Activated CD4-positive, alpha-beta T cell treated with anti-CD3 and anti-CD28 coated beads for 48 hours (primary cell): ENCODE data around the gene ADGRF5.

Experiments used
- DNase-seq: peaks from one replicate; pipeline ENCODE4 v3.0.0-alpha.2; 2020

The ADGRF5 gene, protein sequence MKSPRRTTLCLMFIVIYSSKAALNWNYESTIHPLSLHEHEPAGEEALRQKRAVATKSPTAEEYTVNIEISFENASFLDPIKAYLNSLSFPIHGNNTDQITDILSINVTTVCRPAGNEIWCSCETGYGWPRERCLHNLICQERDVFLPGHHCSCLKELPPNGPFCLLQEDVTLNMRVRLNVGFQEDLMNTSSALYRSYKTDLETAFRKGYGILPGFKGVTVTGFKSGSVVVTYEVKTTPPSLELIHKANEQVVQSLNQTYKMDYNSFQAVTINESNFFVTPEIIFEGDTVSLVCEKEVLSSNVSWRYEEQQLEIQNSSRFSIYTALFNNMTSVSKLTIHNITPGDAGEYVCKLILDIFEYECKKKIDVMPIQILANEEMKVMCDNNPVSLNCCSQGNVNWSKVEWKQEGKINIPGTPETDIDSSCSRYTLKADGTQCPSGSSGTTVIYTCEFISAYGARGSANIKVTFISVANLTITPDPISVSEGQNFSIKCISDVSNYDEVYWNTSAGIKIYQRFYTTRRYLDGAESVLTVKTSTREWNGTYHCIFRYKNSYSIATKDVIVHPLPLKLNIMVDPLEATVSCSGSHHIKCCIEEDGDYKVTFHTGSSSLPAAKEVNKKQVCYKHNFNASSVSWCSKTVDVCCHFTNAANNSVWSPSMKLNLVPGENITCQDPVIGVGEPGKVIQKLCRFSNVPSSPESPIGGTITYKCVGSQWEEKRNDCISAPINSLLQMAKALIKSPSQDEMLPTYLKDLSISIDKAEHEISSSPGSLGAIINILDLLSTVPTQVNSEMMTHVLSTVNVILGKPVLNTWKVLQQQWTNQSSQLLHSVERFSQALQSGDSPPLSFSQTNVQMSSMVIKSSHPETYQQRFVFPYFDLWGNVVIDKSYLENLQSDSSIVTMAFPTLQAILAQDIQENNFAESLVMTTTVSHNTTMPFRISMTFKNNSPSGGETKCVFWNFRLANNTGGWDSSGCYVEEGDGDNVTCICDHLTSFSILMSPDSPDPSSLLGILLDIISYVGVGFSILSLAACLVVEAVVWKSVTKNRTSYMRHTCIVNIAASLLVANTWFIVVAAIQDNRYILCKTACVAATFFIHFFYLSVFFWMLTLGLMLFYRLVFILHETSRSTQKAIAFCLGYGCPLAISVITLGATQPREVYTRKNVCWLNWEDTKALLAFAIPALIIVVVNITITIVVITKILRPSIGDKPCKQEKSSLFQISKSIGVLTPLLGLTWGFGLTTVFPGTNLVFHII (N-terminal part only)

DNA sequence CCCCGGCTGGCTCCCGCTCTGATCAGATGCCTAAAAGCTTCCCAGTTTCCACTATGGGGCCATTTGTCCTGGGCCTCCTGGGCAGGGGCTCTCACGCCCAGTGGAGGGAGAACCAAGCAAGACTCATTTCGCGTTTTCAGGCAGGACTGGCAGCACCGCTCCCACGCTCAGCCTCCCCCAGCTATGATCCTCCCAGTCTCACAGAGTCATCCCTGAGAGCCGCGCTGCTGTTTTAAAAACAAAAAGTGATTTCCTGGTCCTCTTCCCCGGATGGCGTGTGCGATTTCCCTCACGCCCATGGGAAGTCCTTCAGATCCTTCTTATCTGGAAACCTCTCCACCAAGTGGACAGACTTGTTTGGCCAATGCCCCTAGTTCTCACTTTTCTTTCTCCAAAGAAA, at the start of gene ADGRF5:
TSS of gene ADGRF5 (minus strand) at position 208 of the 400 bp plus-strand sequence. CDS start 15,176 bp downstream, outside the sequence.
- no peak for DNase-seq

DNA sequence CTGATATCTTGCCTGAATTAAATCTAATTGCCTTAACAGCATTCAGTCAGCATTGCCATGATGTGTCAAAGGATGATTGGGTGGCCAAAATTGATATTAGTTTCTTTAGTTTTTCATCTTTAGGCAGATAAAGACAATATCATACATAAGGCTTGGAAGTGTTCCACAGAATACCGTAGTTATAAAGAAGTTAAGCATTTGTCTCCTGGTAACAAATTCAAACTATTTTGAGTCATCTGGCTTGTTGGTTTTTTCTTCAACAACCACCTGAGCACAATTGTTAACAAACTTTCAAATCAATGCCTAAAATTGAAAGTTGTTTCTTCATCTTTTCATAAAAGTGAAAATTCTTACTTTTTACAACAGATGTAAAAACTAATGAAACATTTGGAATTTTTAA, 47.5 kb upstream of the ADGRF5 start:
- no peak for DNase-seq

DNA sequence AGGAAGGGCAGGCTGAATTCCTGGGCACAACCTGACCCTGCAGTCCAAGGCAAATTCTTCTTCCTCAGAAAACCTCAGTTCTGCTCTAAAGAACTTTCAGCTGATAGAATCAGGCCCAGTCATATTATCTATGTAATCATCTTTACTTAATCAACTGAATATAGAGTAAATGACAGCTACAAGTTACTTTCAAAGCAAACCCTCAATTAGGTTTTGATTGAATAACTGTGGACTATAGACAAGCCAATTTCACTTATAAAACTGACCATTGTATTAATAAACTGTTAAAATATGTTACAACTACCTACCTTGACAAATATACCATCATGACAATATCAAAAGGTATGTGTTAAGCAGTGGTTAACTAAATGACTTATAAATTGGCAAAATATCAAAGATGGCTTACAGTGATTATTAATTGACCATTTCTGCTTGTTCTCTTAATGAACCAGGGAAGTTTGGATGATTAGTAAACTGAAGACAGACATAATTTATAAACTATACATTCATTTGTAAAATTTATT, 46.1 kb upstream of the ADGRF5 start:
- no peak for DNase-seq

DNA sequence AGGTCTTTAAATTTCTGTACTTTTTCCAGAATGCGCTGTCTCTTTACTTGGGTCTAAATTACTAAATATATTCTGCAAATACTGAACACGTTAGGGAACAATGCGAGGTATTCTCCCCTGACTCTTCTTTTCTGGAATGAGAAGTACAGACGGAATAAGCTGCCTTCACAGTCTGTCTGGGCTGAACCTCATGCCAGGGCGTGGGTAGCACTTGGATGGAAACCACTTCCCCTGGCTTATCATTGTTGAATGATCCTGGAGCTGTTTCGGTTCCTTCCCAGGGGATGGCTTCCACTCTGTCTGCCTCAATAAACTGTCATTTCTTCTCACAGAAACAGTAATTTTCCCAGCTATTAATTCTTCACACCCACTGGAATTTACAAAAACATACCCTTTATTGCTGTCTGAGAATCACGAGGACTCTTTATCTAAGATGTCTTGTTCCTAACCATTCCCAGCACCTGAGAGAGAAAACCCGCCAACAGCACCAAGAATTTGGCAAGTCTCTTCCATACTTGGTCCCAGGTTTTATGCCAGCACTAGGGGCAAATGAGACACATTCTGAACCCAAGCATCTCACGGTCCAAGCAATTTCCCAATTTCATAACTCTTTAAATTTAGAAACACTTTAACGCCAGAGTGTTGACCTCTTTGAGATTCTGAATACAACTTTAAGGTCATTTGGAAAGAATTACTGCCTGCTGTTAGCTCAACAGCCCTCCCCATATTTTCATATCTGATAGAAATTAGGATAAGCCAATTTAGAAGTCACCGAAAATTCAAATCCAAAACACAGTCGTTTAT, 43.2 kb upstream of the ADGRF5 start:
- DNase-seq: no peak

DNA sequence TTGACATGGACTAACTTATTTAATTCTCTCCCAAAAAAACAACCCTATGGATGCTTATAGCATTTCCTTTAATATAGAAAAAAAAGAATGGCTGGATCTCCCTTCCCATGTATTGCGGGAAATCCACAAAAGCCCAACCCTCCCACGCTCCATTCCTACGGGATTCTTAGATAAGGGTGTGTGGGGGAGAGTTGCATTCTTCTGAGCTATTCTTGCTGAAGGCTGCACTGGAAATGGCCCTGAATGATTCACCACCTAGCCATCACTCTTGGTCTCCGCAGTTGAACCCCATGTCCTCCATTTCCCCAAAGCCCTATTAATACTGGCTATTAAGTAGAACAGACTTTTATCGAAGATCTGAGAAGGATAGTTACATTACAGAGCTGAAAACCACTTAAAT, 41.9 kb upstream of the ADGRF5 start:
- no peak for DNase-seq

DNA sequence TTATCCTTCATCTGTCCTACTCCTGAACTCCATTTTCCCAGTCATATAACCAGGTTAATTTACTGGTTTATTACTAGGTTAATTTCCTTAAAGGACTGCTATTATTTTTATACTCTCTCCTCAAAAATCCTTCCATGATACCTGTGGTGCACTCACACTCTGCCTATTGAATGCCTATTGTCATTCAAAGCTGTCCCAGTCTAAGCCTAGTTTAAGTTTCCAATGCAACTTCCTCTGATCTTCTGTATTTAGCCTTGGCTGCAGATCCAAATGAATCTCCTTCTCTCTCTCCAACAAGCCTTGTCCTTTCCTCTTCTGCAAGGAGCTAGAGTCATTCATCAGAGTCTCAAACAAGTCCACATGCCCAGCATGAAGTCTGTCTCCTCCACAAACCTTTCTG, 41.3 kb upstream of the ADGRF5 start:
- no peak for DNase-seq

DNA sequence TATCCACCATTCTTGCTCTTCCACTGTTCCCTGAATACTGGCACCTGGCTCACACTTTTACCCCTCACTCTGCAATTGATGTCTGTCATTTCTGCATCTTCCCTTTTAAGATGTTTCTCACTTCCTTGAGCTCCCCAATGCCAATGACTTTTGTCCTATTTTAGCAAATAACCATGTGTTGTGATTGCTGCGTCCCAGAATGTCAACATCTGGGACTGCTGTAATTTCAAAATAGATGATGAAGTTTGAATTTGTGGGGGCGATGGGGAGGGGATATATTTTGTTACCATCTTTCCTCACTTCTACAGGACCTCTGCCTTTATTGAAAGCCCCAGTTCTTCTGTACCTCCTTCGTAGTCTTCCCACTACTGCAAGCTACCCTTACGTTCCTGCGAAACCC, 40.0 kb upstream of the ADGRF5 start:
- DNase-seq: no peak

DNA sequence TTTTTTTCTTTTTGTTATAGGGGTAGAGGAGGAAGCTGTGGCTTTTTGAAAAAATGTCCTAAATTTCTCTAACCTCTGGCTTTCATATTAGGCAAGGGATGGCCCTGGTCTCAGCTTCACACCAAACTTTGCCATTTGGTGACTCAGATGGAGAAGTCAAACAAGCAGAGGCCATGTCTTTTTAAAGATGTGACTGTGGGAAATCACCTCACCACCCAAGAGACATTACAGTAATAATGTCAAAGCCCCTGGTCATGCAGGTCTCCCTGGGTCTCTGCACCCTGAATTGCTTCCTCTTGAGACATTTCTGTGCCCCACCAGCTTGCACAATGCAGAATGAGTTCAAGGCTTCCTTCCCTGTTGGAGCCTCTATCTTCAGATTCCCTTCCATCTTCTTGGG, 39.5 kb upstream of the ADGRF5 start:
- no peak for DNase-seq

DNA sequence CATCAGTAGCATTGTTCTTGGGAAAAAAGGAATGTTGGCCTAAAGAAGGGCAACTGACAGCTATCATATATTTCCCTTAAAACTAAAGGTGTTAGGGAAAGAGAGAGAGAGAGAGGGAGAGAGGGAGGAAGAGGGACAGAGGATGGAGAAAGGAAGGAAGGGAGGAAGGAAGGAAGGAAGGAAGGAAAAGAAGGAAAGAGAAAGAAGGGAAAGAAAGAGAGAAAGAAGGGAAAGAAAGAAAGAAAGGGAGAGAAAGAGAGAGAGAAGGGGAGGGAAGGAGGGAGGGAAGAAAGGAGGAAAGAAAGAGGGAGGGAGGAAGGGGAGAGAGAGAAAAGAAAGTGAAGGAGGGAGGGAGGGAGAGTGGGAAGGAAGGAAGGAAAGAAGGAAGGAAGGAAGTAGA, 37.7 kb upstream of the ADGRF5 start:
- DNase-seq: no peak

DNA sequence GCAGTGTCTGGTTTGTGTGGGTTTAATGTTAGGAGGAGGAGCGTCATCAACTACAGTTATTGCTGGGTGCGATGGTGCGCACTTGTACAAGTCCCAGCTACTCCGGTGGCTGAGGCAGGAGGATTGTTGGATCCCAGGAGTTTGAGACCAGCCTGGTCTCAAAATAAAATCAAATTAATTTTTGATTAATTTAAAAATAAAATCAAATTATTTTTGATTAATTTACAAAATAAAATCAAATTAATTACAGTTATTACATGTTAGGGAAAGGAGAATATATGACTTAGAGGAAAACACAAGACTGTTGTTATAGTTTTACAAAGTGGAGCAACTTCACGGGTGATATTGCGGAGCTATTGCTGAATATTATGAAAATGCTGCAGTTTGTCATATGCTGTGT, 34.7 kb upstream of the ADGRF5 start:
- no peak for DNase-seq

DNA sequence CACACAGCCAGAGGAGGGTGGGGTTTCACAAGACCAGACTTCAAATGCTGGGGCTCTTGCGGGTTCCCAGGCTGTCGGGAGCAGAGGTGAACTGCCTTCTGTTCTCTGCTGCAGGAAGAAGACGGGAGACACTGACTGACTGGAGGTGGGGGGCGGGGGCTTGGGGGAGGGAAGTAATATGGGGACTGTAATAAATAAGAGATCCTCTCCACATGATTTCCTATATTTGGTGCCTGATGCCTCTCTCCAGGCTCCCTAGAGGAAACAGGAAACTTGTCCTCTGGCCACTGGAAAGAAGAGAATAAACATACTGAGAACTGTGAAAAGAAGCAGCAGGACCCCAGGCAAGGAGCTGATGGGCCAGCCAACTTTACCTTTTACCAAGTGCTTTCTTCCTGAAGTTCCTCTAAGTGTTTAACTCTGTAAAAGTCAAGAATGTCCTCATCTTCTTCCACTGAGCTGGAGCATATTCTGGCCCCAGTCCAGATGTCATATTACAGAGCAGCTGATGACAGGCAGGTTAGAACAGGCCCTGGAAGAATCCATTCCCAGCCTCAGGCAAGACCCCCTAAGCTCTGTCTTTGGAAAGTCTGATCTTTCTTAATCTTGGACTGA, 33.2 kb upstream of the ADGRF5 start:
- no peak for DNase-seq

DNA sequence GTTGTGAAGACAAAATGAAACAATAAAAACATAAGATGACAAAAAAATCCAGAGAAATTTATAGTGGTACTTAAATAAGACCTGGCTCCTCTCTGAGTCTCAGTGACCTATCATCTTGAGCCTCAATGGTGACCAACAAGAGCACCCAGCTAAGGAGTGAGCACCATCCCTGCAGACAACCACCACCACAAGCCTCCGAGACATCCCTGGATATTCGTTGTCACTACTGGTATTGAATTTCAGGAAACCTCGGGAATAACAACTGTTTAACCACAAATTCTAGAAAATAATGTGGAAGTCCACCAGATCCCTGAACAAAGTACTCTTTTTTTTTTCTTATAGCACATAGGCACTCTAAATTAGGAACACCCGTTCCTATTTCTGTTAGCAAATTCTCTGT, 32.2 kb upstream of the ADGRF5 start:
- no peak for DNase-seq

DNA sequence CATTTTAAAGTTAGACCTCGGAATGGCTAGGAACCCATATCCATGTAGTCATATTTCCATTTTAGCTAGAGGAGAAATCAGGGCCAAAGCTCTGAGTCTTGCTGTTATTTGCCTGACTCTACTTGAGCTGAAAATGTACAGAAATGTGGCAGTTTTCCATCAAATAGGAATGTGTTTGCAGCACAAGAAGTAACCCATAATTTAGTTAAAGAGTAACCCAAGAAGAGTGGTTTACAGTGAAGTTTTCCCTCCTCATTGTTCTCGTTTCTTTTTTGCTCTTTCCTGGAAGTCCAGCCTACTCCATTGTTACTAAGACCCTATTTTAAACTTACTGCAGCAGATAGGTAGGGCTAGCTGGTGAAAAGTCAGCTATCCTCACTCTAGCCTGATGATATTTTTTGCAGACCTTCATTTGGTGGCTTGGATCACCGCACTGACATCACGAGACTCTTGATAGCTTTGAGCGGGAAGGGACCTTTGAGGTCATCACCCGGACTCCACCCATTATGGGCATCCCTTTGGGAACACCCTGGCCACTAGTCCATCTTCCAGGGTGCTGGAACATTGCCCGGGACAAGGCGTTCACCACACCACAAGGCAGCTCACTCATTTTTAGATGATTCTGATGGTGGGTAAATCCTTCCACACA, 28.0 kb upstream of the ADGRF5 start:
- DNase-seq: no peak

DNA sequence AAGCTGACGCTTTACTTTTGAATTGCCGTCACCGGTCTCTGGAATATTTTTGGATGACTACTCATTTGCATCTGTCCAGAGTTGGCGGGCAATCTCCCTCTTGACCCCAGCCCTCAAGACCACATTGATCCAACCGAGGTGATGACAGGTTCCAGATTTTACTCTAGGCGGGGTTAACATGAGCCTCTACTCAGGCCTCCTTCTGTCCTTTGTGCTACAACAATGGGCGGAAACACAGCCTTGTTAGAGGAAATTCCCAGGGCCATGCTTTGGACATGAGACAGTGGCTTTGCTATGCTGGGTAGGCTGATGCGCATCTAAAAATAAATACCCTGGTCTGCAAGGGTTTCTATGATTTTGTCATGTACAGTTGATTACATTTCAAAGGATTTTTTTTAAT, 27.0 kb upstream of the ADGRF5 start:
- no peak for DNase-seq

DNA sequence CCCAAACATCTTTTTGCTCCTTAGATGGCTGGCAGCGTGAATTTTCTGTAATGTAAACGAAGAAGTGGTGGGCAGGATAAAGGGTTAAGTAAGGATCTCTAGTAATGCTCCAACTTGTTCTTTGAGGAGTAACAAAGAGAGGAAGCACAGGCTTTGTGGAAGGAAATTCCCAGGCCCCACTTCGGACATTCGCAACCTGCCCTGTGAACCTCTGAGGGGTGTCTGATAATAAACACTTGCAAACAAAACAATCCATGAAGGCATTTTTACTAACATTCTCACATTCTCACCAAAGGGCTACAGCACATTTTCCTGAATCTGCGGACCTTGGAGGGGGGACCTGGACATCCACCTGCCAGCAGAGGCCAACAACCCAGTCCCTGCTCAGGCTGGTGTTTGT, 25.8 kb upstream of the ADGRF5 start:
- DNase-seq: no peak

DNA sequence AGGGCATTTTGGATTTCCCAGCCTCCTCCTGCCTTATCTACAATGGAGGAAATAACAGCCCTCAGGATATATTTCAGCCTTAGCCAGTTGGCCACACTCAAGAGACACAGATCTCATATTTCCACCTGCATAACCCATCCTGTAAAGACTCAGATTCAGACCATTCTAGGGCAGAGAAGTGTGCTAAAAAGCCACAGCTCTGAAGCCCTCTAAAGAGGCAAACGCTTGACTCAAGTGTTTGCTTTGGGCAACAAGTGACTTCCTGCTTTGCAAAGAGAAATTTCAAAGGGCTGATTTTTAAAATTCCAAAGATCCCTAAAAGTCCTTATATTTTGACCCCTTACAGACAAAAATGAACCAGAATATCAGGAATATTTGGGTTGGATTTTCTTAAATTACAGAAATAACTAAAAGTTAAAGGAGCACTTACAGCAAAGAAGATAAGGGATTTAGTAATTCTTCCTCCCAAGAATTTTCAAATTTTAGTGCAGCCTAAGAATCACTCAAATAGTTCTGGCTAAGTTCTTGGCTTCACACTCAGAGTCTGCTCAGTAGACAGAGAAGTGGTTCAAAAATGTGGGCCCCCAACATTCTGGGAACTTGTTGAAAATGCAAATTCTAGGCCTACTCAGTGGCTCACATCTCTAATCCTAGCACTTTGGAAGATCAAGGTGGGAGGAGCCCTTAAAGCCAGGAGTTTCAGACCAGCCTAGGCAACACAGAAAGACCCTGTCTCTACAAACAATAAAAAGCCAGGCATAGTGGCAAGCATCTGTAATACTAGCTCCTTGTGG, 18.9 kb upstream of the ADGRF5 start:
- no peak for DNase-seq

DNA sequence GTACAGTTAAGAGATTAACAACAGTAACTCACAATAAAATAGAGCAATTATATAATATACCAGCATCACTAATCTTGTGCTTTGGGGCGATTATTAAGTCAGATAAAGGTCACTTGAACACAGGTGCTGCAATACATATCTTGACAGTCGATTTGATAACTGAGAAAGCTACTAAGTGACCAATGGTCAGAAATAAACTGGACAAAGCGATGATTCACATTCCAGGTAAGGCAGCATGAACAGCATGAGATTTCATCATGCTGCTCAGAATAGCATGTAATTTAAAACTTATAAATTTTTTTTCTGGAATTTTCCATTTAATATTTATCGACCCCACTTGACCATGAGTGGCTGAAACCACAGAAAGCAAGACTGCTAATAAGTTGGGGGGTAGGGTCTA, 15.9 kb upstream of the ADGRF5 start:
- DNase-seq: no peak

DNA sequence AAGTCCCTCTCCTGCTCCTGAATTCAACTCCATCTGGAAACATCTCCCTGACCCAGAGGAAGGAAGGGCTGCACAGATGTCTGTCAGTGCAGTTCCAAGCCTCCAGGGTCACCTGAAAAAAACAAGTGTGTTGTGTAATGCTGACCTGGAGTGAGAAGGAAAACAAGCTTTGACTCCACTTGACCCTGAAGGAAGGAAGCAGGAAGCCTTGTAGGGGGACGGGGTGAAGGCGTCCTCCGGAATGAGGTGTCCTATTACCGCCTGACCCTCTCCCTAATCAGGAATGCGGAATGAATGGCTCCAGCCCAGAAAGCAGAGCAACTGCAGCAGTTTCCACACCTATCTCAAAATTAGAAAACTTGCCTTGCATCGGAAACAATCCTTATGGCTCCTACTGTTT, 13.9 kb upstream of the ADGRF5 start:
- no peak for DNase-seq

DNA sequence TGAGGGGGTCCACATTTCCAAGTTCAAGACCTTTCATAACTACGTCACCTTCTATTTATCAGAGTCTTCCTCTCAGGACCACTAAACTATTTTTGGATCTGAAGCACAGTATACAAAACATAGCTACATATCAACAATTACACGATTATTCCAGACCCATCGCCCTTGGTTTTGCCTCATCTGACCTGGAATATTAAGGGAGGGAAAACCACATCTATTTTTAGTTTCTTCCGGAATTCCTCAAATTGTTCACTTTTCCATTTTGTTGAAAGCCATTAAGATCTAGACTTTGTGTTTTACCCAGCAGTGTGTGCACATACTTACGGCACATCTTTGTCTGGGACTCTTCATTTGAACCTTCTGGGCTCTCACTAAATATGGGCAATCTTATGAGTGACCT, 12.0 kb upstream of the ADGRF5 start:
- DNase-seq: no peak
